Bronchial epithelial cell (primary cell): ENCODE results near the gene NETO2. TPM values are rescaled to one million over a fixed set of nuclear protein-coding genes. Genes with fewer than 3 reads are reported as not detected.
"Not testable (repeated sequence)": the region's sequence is repeated elsewhere in the genome, so short reads cannot be mapped to it uniquely, and the experiment has no call there.

Source experiments
- DNase-seq: peaks from one replicate; pipeline ENCODE4 v3.0.0-alpha.2; 2010; ENCODE audit warnings: low read depth
- FAIRE-seq: peaks from 2 replicates; lab custom pipeline; 2011; peaks lifted over from hg19 to GRCh38; lab: Jason Lieb, UNC
- H3K27me3 ChIP-seq: 2 replicates; pipeline ENCODE4 v1.5.1; 2011; ENCODE audit warnings: low read length; ENCODE audit not compliant: control insufficient read depth, insufficient read depth
- H3K36me3 ChIP-seq: 2 replicates; pipeline ENCODE4 v1.5.1; 2011; ENCODE audit warnings: low read length; ENCODE audit not compliant: control insufficient read depth, insufficient read depth
- H3K4me3 ChIP-seq: 2 replicates; pipeline ENCODE4 v1.5.1; 2011; ENCODE audit warnings: mild to moderate bottlenecking, low read depth, low read length, control low read depth
- total RNA-seq: library from RNA; depleted of rRNA; stranded (reverse); fragments of >200 nt; gene quantifications from 2 replicates; pipeline ENCODE4 v1.2.1, GENCODE V29; 2014
- TF ChIP-seq, protein P1 (sequence below): IDR thresholded peaks from 2 replicates; pipeline ENCODE4 v1.5.1; 2011; ENCODE audit warnings: mild to moderate bottlenecking, moderate library complexity, low read length, control low read depth, inconsistent platforms; ENCODE audit not compliant: insufficient read depth, severe bottlenecking

NETO2 gene
- total RNA-seq, 1 donor from 2014 or later, result 41.6 TPM

- no peak for FAIRE-seq
- no peak for DNase-seq
- Histone ChIP-seq H3K27me3 (no peaks in the 10 kb centered on the region), H3K4me3 (no peak overlapping the region), H3K36me3 (peaks cover 1% of the 10 kb centered on the region)
- TF ChIP-seq, protein P1, sequence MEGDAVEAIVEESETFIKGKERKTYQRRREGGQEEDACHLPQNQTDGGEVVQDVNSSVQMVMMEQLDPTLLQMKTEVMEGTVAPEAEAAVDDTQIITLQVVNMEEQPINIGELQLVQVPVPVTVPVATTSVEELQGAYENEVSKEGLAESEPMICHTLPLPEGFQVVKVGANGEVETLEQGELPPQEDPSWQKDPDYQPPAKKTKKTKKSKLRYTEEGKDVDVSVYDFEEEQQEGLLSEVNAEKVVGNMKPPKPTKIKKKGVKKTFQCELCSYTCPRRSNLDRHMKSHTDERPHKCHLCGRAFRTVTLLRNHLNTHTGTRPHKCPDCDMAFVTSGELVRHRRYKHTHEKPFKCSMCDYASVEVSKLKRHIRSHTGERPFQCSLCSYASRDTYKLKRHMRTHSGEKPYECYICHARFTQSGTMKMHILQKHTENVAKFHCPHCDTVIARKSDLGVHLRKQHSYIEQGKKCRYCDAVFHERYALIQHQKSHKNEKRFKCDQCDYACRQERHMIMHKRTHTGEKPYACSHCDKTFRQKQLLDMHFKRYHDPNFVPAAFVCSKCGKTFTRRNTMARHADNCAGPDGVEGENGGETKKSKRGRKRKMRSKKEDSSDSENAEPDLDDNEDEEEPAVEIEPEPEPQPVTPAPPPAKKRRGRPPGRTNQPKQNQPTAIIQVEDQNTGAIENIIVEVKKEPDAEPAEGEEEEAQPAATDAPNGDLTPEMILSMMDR, result no peak
Measured at GRCh38 chr16:47127541-47127940, 16.2 kb downstream of the NETO2 start.

DNA sequence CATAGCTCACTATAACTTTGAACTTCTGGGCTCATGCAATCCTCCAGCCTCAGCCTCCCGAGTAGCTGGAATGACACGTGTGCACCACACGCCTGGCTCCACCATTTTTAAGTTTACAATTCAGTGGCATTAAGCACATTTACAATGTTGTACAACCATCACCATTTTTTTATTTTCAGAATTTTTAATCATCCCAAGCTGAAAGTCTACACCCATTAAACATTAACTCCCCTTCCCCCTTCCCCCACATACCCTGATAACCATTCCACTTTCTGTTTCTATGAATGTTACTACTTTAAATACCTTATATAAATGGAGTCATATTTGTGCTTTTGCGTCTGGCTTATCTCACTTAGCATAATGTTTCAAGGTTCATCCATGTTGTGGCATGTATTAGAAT, 18.0 kb downstream of the NETO2 start:
- DNase-seq (no peak), FAIRE-seq (no peak)
- no peak overlapping the region for H3K4me3 ChIP-seq
- TF ChIP-seq, protein P1, result no peak
- no peaks in the 10 kb centered on the region for H3K27me3 ChIP-seq
- H3K36me3 ChIP-seq, result peaks cover 1% of the 10 kb centered on the region

DNA sequence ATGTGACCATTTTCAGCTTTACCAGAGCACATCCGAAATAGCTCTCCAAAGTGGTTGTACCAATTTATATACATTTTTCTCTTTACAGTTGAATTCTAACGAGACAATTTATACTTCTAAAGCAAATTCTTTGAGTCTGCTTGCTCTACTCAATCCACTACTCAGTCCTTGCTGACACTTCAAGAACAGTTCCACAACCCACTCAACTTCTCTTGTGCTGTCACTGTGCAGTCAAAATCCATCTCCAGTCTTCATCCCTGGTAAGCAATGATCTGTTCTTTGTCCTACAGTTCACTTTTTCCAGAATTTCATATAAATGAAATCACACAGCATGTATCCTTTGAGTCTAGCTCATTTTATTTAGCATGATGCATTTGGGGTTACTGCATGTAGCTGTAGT, 30.6 kb downstream of the NETO2 start:
- H3K4me3 ChIP-seq, result no peak overlapping the region
- H3K27me3 ChIP-seq, result no peaks in the 10 kb centered on the region
- DNase-seq, result no peak
- TF ChIP-seq, protein P1, result no peak
- FAIRE-seq, result no peak
- peaks cover 1% of the 10 kb centered on the region for H3K36me3 ChIP-seq

DNA sequence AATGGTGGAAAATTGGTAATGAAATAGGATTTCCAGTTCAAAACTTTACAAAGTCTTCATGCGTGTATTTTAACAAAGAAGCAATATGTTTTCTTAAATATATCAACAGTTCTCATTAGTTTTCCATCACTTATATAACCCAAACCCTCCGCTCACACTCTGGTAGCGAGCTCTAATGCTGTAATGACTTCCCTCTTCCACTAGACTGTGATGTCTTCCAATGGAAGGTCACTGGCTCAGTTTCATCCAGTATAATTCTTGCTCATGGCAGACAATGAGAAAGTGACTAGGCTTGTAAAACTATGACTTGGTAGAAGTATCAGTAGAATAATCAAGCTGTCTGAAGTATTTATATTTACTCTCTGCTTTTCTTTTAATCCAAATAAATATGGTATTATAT, 32.8 kb downstream of the NETO2 start:
- TF ChIP-seq, protein P1, result no peak
- Histone ChIP-seq H3K4me3 (no peak overlapping the region), H3K27me3 (no peaks in the 10 kb centered on the region), H3K36me3 (peaks cover 1% of the 10 kb centered on the region)
- no peak for FAIRE-seq
- no peak for DNase-seq

- no peak for FAIRE-seq
- no peak overlapping the region for H3K4me3 ChIP-seq
- DNase-seq, result no peak
- TF ChIP-seq, protein P1, result no peak
- no peaks in the 10 kb centered on the region for H3K27me3 ChIP-seq
- peaks cover 1% of the 10 kb centered on the region for H3K36me3 ChIP-seq
Measured at GRCh38 chr16:47109361-47109760, 34.4 kb downstream of the NETO2 start.

DNA sequence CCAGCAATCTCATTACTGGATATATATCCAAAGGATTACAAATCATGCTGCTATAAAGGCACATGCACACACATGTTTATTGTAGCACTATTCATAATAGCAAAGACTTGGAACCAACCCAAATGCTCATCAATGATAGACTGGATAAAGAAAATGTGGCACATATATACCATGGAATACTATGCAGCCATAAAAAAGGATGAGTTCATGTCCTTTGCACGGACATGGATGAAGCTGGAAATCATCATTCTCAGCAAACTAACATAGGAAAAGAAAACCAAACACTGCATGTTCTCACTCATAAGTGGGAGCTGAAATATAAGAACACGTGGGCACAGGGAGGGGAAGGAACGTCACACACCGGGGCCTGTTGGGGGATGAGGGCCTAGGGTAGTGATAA, 40.8 kb downstream of the NETO2 start:
- not testable (repeated sequence) for H3K4me3 ChIP-seq, H3K36me3 ChIP-seq, DNase-seq, H3K27me3 ChIP-seq, FAIRE-seq

DNA sequence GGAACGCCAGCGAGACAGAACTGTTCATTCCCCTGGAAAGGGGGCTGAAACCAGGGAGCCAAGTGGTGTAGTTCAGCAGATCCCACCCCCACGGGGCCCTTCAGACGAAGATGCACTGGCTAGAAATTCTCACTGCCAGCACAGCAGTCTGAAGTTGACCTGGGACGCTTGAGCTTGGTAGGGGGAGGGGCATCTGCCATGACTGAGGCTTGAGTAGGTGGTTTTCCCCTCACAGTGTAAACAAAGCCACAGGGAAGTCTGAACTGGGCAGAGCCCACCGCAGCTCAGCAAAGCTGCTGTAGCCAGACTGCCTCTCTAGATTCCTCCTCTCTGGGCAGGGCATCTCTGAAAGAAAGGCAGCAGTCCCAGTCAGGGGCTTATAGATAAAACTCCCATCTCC, 46.6 kb downstream of the NETO2 start:
- not testable (repeated sequence) for DNase-seq, H3K4me3 ChIP-seq, H3K36me3 ChIP-seq, H3K27me3 ChIP-seq, FAIRE-seq
